ENCODE data around the gene CELF2.

DNA sequence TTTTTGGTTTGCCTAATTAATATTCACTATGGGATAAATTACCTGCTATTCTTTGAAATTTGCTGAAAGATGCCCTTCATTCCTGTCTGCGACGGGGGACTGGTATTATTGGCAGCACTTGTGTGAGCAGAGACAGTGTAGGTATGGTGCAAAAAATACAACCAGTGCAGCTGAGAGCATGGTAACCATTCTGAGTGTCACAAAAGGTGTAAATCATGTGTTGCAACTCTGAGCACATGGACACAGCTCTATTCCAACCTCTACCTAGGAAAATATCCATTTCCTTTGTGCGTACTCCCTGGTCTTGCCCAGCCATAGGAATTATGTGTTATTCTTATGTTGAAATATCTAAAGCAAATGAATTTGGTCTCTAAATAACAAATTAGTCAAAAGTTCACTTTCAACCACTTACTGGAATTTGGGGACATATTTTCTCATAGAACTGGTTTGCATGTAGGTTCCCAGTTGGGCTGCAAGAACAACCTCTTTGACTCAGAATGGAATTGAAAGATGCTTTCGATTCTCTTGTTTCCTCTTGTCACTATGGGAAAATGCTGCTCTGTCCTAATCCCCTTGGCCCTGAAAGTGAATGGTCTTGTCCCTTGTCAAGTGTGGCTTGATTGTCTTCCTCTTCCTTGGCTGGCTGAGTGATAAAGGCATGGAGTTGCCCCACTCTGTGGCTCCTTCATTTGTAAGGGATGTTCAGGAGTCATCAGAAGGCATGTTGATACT, 57.0 kb downstream of the CELF2 start:
- TF ChIP-seq, protein P1, sequence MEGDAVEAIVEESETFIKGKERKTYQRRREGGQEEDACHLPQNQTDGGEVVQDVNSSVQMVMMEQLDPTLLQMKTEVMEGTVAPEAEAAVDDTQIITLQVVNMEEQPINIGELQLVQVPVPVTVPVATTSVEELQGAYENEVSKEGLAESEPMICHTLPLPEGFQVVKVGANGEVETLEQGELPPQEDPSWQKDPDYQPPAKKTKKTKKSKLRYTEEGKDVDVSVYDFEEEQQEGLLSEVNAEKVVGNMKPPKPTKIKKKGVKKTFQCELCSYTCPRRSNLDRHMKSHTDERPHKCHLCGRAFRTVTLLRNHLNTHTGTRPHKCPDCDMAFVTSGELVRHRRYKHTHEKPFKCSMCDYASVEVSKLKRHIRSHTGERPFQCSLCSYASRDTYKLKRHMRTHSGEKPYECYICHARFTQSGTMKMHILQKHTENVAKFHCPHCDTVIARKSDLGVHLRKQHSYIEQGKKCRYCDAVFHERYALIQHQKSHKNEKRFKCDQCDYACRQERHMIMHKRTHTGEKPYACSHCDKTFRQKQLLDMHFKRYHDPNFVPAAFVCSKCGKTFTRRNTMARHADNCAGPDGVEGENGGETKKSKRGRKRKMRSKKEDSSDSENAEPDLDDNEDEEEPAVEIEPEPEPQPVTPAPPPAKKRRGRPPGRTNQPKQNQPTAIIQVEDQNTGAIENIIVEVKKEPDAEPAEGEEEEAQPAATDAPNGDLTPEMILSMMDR (IDR thresholded peaks at IDR 0.05), result no peak
- TF ChIP-seq EP300 (IDR thresholded peaks at IDR 0.05), result no peak
